PFSK-1 (cell line): ENCODE results near the gene NMT2.

Source experiments
- FOXP2 ChIP-seq: optimal IDR thresholded peaks from 2 replicates; pipeline ENCODE3; 2011; ENCODE audit warnings: borderline replicate concordance, control low read depth, inconsistent platforms; ENCODE audit not compliant: insufficient read depth; ENCODE audit errors: extremely low read length, extremely low read depth
- POLR2AphosphoS5 ChIP-seq: IDR thresholded peaks from 2 replicates; pipeline ENCODE4 v1.6.1; 2012; ENCODE audit warnings: low read depth, mild to moderate bottlenecking, control low read depth, low read length, moderate library complexity
- SIN3A ChIP-seq: IDR thresholded peaks from 2 replicates; pipeline ENCODE4 v1.6.1; 2012; ENCODE audit warnings: mild to moderate bottlenecking, low read length, moderate library complexity, borderline replicate concordance; ENCODE audit not compliant: insufficient read depth
- TAF1 ChIP-seq: IDR thresholded peaks from 2 replicates; pipeline ENCODE4 v1.6.1; 2012; ENCODE audit warnings: low read length, control low read depth, borderline replicate concordance; ENCODE audit not compliant: insufficient read depth
- TF ChIP-seq, protein P1 (sequence below), 2 experiments: IDR thresholded peaks; 2 replicates each; pipeline versions ENCODE4 v1.6.1 to v1.8.0; 2011 to 2012; ENCODE audit warnings: low read depth in 2 of 2, low read length in 2 of 2, control low read depth in 1 of 2, inconsistent platforms in 1 of 2, mild to moderate bottlenecking in 1 of 2, moderate library complexity in 1 of 2; ENCODE audit not compliant: insufficient read depth in 1 of 2

The NMT2 gene

DNA sequence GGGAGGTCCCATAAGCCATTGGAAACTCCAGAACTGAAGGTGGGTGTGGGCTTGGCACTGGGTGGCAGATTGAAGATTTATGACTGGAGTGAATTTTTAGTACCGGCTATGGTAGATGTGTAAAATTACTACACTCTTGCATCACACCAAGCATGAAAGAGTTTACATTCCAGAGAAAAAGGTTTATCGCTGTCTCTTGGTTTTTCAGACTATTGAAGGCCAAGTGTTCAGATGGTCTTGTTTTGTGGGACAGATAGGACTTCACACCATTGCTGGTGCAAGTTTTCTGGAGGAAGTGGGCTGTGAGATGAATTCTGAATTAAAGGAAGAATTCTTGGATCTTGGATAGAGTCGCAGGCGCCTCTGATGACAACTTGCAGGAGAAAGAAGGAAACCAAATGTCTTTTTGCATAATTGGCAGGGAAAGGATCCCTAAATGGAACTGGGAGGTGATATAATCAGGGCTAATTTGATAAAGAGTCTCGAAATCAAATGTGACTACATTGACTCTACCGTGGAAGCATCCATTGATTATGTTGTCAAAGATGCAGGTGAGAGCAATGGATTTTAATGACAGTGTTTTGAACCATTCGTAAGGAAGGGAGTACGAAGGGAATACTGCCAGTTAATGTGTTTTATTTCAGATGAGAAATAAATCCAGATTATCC is 14.2 kb upstream of the NMT2 start:
- TF ChIP-seq SIN3A (no peak), TAF1 (no peak), FOXP2 (no peak)
- TF ChIP-seq, protein P1, sequence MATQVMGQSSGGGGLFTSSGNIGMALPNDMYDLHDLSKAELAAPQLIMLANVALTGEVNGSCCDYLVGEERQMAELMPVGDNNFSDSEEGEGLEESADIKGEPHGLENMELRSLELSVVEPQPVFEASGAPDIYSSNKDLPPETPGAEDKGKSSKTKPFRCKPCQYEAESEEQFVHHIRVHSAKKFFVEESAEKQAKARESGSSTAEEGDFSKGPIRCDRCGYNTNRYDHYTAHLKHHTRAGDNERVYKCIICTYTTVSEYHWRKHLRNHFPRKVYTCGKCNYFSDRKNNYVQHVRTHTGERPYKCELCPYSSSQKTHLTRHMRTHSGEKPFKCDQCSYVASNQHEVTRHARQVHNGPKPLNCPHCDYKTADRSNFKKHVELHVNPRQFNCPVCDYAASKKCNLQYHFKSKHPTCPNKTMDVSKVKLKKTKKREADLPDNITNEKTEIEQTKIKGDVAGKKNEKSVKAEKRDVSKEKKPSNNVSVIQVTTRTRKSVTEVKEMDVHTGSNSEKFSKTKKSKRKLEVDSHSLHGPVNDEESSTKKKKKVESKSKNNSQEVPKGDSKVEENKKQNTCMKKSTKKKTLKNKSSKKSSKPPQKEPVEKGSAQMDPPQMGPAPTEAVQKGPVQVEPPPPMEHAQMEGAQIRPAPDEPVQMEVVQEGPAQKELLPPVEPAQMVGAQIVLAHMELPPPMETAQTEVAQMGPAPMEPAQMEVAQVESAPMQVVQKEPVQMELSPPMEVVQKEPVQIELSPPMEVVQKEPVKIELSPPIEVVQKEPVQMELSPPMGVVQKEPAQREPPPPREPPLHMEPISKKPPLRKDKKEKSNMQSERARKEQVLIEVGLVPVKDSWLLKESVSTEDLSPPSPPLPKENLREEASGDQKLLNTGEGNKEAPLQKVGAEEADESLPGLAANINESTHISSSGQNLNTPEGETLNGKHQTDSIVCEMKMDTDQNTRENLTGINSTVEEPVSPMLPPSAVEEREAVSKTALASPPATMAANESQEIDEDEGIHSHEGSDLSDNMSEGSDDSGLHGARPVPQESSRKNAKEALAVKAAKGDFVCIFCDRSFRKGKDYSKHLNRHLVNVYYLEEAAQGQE (IDR thresholded peaks at IDR 0.05; ENCODE audit: insufficient read depth in 1 of 2, low read depth in 2 of 2, low read length in 2 of 2), result no peak

- no peak for TF ChIP-seq FOXP2
- no peak for TF ChIP-seq SIN3A
- TF ChIP-seq, protein P1 (IDR thresholded peaks at IDR 0.05; ENCODE audit: insufficient read depth in 1 of 2, low read depth in 2 of 2, low read length in 2 of 2), result no peak
- TF ChIP-seq POLR2AphosphoS5, result no peak
- no peak for TF ChIP-seq TAF1
These were observed 13.2 kb upstream of the NMT2 start for GRCh38 chr10:15181576-15182156.

DNA sequence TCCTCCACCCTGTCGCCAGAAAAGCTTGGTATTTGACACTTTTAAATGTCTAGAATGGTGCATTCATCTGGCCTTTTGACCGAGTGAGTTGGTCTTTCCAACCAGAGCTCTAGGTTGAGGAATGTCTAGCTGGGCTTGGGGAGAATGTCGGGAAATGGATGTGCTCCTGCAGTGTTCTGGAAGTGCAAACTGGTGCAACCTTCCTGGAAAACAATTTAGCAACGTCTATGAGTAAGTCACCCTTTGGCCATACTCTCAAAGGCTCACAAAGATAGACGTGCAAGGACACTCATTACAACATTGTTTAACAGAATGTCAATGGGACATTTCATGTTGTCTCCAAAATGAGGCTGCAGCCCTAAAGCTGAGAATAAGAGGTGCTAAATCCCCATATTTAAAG is 12.2 kb upstream of the NMT2 start:
- no peak for TF ChIP-seq TAF1

GRCh38 chr10:15176269-15176668 is 7.8 kb upstream of the NMT2 start:
- TF ChIP-seq FOXP2 (no peak), POLR2AphosphoS5 (no peak), SIN3A (no peak), TAF1 (no peak)
- TF ChIP-seq, protein P1 (IDR thresholded peaks at IDR 0.05; ENCODE audit: insufficient read depth in 1 of 2, low read depth in 2 of 2, low read length in 2 of 2), result no peak

GRCh38 chr10:15175587-15175986 is 7.1 kb upstream of the NMT2 start:
- TF ChIP-seq POLR2AphosphoS5, result no peak
- no peak for TF ChIP-seq FOXP2
- TF ChIP-seq TAF1, result no peak
- TF ChIP-seq, protein P1 (IDR thresholded peaks at IDR 0.05; ENCODE audit: insufficient read depth in 1 of 2, low read depth in 2 of 2, low read length in 2 of 2), result no peak
- TF ChIP-seq SIN3A, result no peak
